Heart left ventricle (tissue), 13 donors: ENCODE data around the gene THOC7.

ENCODE experiments used
- POLR2A ChIP-seq, 2 donors: fragments of 450-650 bp; IDR thresholded peaks; one replicate each; pipeline ENCODE4 v1.6.1; 2017; ENCODE audit warnings: antibody characterized with exemption in 2 of 2, mild to moderate bottlenecking in 2 of 2, moderate library complexity in 2 of 2
- TF ChIP-seq, protein P1 (sequence below), 12 donors: fragments of 200-600 bp; sonication (generic) in 4 of 12; IDR thresholded peaks; one replicate each; pipeline versions ENCODE4 v1.5.0 to v1.8.0; 2018 to 2022; ENCODE audit warnings: antibody characterized with exemption in 12 of 12, mild to moderate bottlenecking in 5 of 12
- donor health status: ischemic (EF 13 %, LVEDD 7.1; RV severe dilation, severe dysfunction).
- donor health status: DM: no; HTN: yes; CAD: no.
- donor health status: DM: no; HTN: no; CAD: no.
- donor health status: ischemic (EF 25% LVEDD 6.9; RV normal size, moderate dysfunction).
- donor health status: ischemic (EF 25% LVEDD 5.7; RV mildly dilated, moderate dysfunction).
- donor health status: ischemic (EF 35%, LVEDD 5.7; RV mildly dilated, moderate dysfunction).
- donor health status: nonischemic (EF 11% LVEDD 7.7; RV severe dilation, severe dysfunction).
- donor health status: DM: yes; HTN: yes; CAD: no.
- donor health status: PGD.
- donor health status: ischemic (EF 29% LVEDD 5.4; RV normal size, mild dysfunction).
- donor health status: nonischemic (EF 23%, LVEDD 6.1; RV moderate dilation, normal function).

DNA sequence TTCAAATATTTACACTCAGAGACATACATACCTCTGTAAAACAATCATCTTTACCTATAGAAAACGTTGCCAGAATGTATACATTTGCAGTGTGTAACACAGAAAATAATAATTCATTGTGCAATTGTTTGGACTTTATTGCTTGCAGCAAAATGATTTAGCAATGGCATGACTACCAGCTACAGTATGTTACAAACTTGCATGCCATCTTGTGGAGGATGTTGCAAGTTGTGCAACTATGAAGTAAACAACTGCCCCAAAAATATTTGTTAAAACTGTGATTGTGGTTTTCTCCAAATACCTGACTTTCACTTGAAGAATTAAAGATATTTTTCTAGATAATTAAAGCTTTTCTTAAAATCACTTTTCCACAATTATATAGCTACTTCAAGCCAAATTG, 71.6 kb downstream of the THOC7 start:
- TF ChIP-seq POLR2A (IDR thresholded peaks at IDR 0.05), result no peak
- TF ChIP-seq, protein P1, sequence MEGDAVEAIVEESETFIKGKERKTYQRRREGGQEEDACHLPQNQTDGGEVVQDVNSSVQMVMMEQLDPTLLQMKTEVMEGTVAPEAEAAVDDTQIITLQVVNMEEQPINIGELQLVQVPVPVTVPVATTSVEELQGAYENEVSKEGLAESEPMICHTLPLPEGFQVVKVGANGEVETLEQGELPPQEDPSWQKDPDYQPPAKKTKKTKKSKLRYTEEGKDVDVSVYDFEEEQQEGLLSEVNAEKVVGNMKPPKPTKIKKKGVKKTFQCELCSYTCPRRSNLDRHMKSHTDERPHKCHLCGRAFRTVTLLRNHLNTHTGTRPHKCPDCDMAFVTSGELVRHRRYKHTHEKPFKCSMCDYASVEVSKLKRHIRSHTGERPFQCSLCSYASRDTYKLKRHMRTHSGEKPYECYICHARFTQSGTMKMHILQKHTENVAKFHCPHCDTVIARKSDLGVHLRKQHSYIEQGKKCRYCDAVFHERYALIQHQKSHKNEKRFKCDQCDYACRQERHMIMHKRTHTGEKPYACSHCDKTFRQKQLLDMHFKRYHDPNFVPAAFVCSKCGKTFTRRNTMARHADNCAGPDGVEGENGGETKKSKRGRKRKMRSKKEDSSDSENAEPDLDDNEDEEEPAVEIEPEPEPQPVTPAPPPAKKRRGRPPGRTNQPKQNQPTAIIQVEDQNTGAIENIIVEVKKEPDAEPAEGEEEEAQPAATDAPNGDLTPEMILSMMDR (IDR thresholded peaks at IDR 0.05), result peak in 6 of 12 donors; percentile 18 to 42 (median 32)
